DOHH2 (cell line): ENCODE measurements around the gene PATJ.

Source experiments
- H3F3A ChIP-seq: fragments of 200-600 bp; sonication (generic), shearing (Covaris generic); 2 replicates; pipeline ENCODE4 v1.6.0; 2016; ENCODE audit warnings: antibody characterized with exemption, mild to moderate bottlenecking; ENCODE audit not compliant: control insufficient read depth, insufficient read depth
- H3K27ac ChIP-seq: fragments of 200-600 bp; sonication (generic); 2 replicates; pipeline ENCODE4 v1.5.1; 2014; ENCODE audit warnings: low read depth, mild to moderate bottlenecking, low read length, moderate library complexity
- H3K27me3 ChIP-seq: fragments of 200-600 bp; sonication (generic); 2 replicates; pipeline ENCODE4 v1.6.1; 2014; ENCODE audit warnings: mild to moderate bottlenecking, low read length, mixed read lengths; ENCODE audit not compliant: control insufficient read depth
- H3K36me3 ChIP-seq: fragments of 200-600 bp; sonication (generic); 2 replicates; pipeline ENCODE4 v1.6.1; 2014; ENCODE audit warnings: mild to moderate bottlenecking, low read length, moderate library complexity, mixed read lengths; ENCODE audit not compliant: control insufficient read depth
- H3K4me1 ChIP-seq: fragments of 200-600 bp; sonication (generic); 2 replicates; pipeline ENCODE4 v1.6.1; 2014; ENCODE audit warnings: mild to moderate bottlenecking, low read length, mixed read lengths; ENCODE audit not compliant: control insufficient read depth
- H3K4me2 ChIP-seq: fragments of 200-600 bp; sonication (generic); 2 replicates; pipeline ENCODE4 v1.6.0; 2014; ENCODE audit warnings: mild to moderate bottlenecking, low read length, moderate library complexity
- H3K4me3 ChIP-seq: fragments of 200-600 bp; sonication (generic); 2 replicates; pipeline ENCODE4 v1.5.1; 2014; ENCODE audit warnings: mild to moderate bottlenecking, low read length, mixed read lengths
- H3K79me2 ChIP-seq: fragments of 200-600 bp; sonication (generic); 2 replicates; pipeline ENCODE4 v1.6.1; 2014; ENCODE audit warnings: mild to moderate bottlenecking, low read length, mixed read lengths; ENCODE audit not compliant: control insufficient read depth
- H3K9me2 ChIP-seq: fragments of 200-600 bp; sonication (generic); replicated peaks from 2 replicates; pipeline ENCODE4 v1.6.1; 2014; ENCODE audit warnings: mild to moderate bottlenecking, low read length, mixed read lengths; ENCODE audit not compliant: control insufficient read depth
- H3K9me3 ChIP-seq: fragments of 200-600 bp; sonication (generic); 2 replicates; pipeline ENCODE4 v1.6.1; 2014; ENCODE audit warnings: antibody characterized with exemption, low read length, mixed read lengths; ENCODE audit not compliant: control insufficient read depth, insufficient read depth
- H4K20me1 ChIP-seq: fragments of 200-600 bp; sonication (generic); 2 replicates; pipeline ENCODE4 v1.6.0; 2014; ENCODE audit warnings: low read depth, mild to moderate bottlenecking, antibody characterized with exemption, low read length, moderate library complexity; ENCODE audit not compliant: control insufficient read depth, insufficient read depth
- EZH2phosphoT487 ChIP-seq: fragments of 200-600 bp; sonication (generic); IDR thresholded peaks from 2 replicates; pipeline ENCODE4 v1.6.1; 2017; ENCODE audit warnings: borderline replicate concordance, mild to moderate bottlenecking, antibody characterized with exemption, low read length, moderate library complexity, mixed read lengths
- TF ChIP-seq, protein P1 (sequence below): fragments of 200-600 bp; sonication (generic); IDR thresholded peaks from one replicate; pipeline ENCODE4 v1.5.1; 2014; ENCODE audit warnings: antibody characterized with exemption, mild to moderate bottlenecking, low read depth, low read length; ENCODE audit not compliant: poor library complexity, severe bottlenecking

PATJ gene

DNA sequence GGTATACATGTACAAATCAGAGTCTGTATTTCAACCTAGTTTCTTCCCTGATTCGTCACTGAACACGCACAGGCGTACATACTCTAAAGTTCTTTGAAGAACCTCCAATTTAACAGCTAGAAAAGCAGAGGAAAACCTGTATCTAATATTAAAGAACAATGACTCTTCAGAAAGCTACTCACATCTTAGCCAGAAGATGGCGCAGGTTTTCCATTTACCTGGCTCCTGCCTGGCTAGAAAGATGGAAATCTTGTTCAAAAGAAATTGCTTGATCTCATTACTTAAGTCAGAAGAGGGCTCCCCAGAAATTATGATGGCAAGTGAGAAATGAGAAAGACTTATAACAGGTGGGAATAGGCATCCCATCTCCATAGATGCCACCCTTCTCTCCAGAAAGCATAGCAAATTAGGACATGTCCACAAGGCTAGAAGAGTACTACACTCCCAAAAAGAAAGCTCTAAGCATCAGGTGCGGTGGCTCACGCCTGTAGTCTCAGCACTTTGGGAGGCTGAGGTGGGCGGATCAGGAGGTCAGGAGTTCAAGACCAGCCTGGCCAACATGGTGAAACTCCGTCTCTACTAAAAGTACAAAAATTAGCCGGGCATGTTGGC lies 433.4 kb downstream of the PATJ start:
- Histone ChIP-seq H3K4me3 (no peak overlapping the region), H4K20me1 (no peaks in the 10 kb centered on the region), H3K4me1 (no peaks in the 10 kb centered on the region), H3K27me3 (no peaks in the 10 kb centered on the region), H3F3A (no peaks in the 10 kb centered on the region), H3K27ac (no peak overlapping the region), H3K9me2 (no peaks in the 10 kb centered on the region), H3K9me3 (no peaks in the 10 kb centered on the region), H3K4me2 (no peak overlapping the region), H3K36me3 (no peaks in the 10 kb centered on the region), H3K79me2 (no peaks in the 10 kb centered on the region)
- TF ChIP-seq, protein P1, sequence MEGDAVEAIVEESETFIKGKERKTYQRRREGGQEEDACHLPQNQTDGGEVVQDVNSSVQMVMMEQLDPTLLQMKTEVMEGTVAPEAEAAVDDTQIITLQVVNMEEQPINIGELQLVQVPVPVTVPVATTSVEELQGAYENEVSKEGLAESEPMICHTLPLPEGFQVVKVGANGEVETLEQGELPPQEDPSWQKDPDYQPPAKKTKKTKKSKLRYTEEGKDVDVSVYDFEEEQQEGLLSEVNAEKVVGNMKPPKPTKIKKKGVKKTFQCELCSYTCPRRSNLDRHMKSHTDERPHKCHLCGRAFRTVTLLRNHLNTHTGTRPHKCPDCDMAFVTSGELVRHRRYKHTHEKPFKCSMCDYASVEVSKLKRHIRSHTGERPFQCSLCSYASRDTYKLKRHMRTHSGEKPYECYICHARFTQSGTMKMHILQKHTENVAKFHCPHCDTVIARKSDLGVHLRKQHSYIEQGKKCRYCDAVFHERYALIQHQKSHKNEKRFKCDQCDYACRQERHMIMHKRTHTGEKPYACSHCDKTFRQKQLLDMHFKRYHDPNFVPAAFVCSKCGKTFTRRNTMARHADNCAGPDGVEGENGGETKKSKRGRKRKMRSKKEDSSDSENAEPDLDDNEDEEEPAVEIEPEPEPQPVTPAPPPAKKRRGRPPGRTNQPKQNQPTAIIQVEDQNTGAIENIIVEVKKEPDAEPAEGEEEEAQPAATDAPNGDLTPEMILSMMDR, result peak; percentile 82
- TF ChIP-seq EZH2phosphoT487, result no peak

DNA sequence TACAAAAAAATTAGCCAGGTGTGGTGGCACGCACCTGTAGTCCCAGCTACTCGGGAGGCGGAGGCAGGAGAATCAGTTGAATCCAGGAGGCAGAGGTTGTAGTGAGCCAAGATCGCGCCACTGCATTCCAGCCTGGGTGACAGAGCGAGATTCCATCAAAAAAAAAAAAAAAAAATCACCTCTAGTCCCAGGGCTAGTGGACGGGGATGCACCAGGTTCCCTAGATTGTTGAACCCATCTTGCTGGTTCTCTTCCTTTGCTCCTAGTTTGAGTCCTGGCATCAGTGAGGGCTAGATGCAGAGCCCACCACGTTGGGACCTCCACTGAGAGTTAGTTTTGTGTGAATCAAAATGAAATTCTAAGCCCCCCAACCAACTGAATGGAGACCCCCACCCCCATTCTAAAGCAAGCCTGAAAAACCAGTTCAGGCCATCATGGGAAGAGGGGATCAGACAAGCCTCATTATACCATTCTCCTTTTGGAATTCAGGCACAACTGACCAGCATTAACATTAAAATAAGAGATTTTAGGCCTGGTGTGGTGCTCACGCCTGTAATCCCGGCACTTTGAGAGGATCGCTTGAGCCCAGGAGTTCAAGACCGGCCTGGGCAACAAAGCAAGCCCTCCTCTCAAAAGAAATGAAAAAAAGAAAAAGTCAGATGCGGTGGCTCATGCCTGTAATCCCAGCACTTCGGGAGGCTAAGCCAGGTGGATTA lies 434.5 kb downstream of the PATJ start:
- H3K4me2 ChIP-seq, result no peak overlapping the region
- H3K27ac ChIP-seq, result no peak overlapping the region
- no peaks in the 10 kb centered on the region for H3K9me2 ChIP-seq
- H3K36me3 ChIP-seq, result no peaks in the 10 kb centered on the region
- TF ChIP-seq EZH2phosphoT487, result no peak
- TF ChIP-seq, protein P1, result no peak
- no peaks in the 10 kb centered on the region for H3K9me3 ChIP-seq
- H3K4me3 ChIP-seq, result no peak overlapping the region
- no peaks in the 10 kb centered on the region for H3F3A ChIP-seq
- no peaks in the 10 kb centered on the region for H4K20me1 ChIP-seq
- no peaks in the 10 kb centered on the region for H3K4me1 ChIP-seq
- H3K27me3 ChIP-seq, result 0 out of 2 replicates have a peak, but pooled peaks cover 4% of the 10 kb centered on the region
- no peaks in the 10 kb centered on the region for H3K79me2 ChIP-seq

DNA sequence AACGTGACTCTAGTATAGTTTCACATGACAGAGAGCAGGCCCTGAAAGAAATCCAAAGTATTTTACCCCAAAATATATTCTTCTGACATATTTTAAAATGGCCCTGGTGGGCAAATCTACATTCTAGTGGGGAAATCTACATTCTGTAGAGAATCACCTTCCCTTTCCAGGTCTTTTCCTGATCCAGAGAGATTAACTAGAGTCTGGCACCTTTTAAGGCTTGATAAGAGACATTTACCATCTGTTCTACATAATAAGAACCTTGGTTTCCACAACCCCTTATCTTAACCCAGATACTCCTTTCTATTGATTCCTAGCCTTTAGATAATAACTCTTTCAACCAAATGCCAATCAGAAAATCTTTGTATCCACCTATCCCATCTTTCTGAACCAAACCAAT lies 435.3 kb downstream of the PATJ start:
- Histone ChIP-seq H3K4me1 (no peaks in the 10 kb centered on the region), H3K4me2 (no peak overlapping the region), H3K36me3 (no peaks in the 10 kb centered on the region), H3K27ac (no peak overlapping the region), H4K20me1 (no peaks in the 10 kb centered on the region), H3F3A (no peaks in the 10 kb centered on the region), H3K27me3 (0 out of 2 replicates have a peak, but pooled peaks cover 4% of the 10 kb centered on the region), H3K79me2 (no peaks in the 10 kb centered on the region), H3K4me3 (no peak overlapping the region), H3K9me3 (no peaks in the 10 kb centered on the region), H3K9me2 (no peaks in the 10 kb centered on the region)
- TF ChIP-seq, protein P1, result no peak
- no peak for TF ChIP-seq EZH2phosphoT487
